Activated CD8-positive, alpha-beta T cell treated with anti-CD3 and anti-CD28 coated beads for 36 hours (primary cell): ENCODE data around the gene KIRREL3. TPM values are rescaled to one million over a fixed set of nuclear protein-coding genes. Genes with fewer than 3 reads are reported as not detected.

ENCODE experiments used
- ATAC-seq: fragments of 200-7000 bp; cut with Tn5 transposase; one replicate; pipeline ENCODE4 v1.10.0; 2021; ENCODE audit warnings: mild to moderate bottlenecking, moderate library complexity
- CTCF ChIA-PET: fragments of 350-600 bp; sonication (Branson Sonifier 250); formaldehyde crosslinking; loops from one replicate; lab custom pipeline; 2021; ENCODE audit warnings: antibody characterized with exemption; lab: Charles Lee
- POLR2A ChIA-PET: fragments of 350-600 bp; sonication (Branson Sonifier 250); formaldehyde crosslinking; loops from one replicate; lab custom pipeline; 2021; ENCODE audit warnings: antibody characterized with exemption; lab: Charles Lee
- DNase-seq: peaks from one replicate; pipeline ENCODE4 v3.0.0-alpha.2; 2020
- H3K27ac Mint-ChIP-seq: one replicate; pipeline ENCODE4 v1.8.0; 2021; ENCODE audit warnings: mild to moderate bottlenecking, mixed read lengths
- H3K27me3 Mint-ChIP-seq: one replicate; pipeline ENCODE4 v1.8.0; 2021; ENCODE audit warnings: mixed read lengths
- H3K36me3 Mint-ChIP-seq: one replicate; pipeline ENCODE4 v1.8.0; 2021; ENCODE audit warnings: low read depth, mixed read lengths
- H3K4me1 Mint-ChIP-seq: one replicate; pipeline ENCODE4 v1.8.0; 2021; ENCODE audit warnings: low read depth, mixed read lengths
- H3K4me3 Mint-ChIP-seq: one replicate; pipeline ENCODE4 v1.8.0; 2021; ENCODE audit warnings: mild to moderate bottlenecking, moderate library complexity, mixed read lengths
- H3K9me3 Mint-ChIP-seq: one replicate; pipeline ENCODE4 v1.8.0; 2021; ENCODE audit warnings: mixed read lengths
- CTCF ChIP-seq: fragments of 200-600 bp; IDR thresholded peaks from one replicate; pipeline ENCODE4 v1.8.0; 2022; ENCODE audit warnings: antibody characterized with exemption, mild to moderate bottlenecking
- intact Hi-C: fragments of 100-400 bp; cut with micrococcal nuclease; formaldehyde crosslinking; loops from one replicate; pipeline ENCODE4 v1.10.0; 2022
- total RNA-seq, 2 experiments: library from RNA; stranded (reverse); gene quantifications; one replicate each; pipeline ENCODE4 v1.2.3, GENCODE V29; 2021

KIRREL3 gene
- total RNA-seq, 2 experiments from 2014 or later = not detected

- TF ChIP-seq CTCF = no peak
- intact Hi-C loops = no loop called here
- POLR2A ChIA-PET = no interaction called here
- no peak overlapping the region for H3K4me3 Mint-ChIP-seq
- CTCF ChIA-PET = no interaction called here
- H3K27me3 Mint-ChIP-seq = no peaks in the 10 kb centered on the region
- ATAC-seq (no peak), DNase-seq (no peak)
- no peaks in the 10 kb centered on the region for H3K4me1 Mint-ChIP-seq
- no peaks in the 10 kb centered on the region for H3K36me3 Mint-ChIP-seq
- H3K27ac Mint-ChIP-seq = no peak overlapping the region
- no peaks in the 10 kb centered on the region for H3K9me3 Mint-ChIP-seq
Observed at GRCh38 chr11:126697936-126698335, 302.6 kb downstream of the KIRREL3 start.

- Mint-ChIP-seq H3K4me3 (no peak overlapping the region), H3K4me1 (no peaks in the 10 kb centered on the region), H3K9me3 (no peaks in the 10 kb centered on the region), H3K27ac (no peak overlapping the region), H3K36me3 (no peaks in the 10 kb centered on the region), H3K27me3 (no peaks in the 10 kb centered on the region)
- TF ChIP-seq CTCF = no peak
- intact Hi-C loops = no loop called here
- no peak for ATAC-seq
- no peak for DNase-seq
- ChIA-PET POLR2A (no interaction called here), CTCF (no interaction called here)
Observed at GRCh38 chr11:126696982-126697381, 303.6 kb downstream of the KIRREL3 start.

DNA sequence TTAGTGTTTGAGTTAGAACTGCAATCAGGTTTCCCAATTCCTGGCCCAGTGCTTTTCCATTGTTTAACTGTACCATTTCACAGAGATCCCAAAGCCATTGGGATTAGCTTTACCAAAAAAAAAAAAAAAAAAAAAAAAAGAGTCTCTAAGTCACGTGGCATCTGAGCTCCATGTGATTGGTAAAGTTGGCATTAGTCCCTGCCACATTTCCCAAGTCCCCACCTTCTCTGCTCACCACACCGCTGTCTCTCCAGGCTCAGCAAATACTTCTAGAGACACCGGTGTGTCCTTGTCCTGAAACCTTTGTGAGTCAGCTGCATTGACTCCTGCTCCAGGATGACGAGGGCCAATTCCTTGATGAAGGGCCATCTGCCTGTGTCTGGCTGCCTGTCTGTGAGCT is 305.3 kb downstream of the KIRREL3 start:
- ChIA-PET CTCF (no interaction called here), POLR2A (no interaction called here)
- no peaks in the 10 kb centered on the region for H3K36me3 Mint-ChIP-seq
- ATAC-seq (no peak), DNase-seq (no peak)
- TF ChIP-seq CTCF = no peak
- intact Hi-C loops = no loop called here
- no peaks in the 10 kb centered on the region for H3K27me3 Mint-ChIP-seq
- no peaks in the 10 kb centered on the region for H3K9me3 Mint-ChIP-seq
- no peak overlapping the region for H3K4me3 Mint-ChIP-seq
- H3K27ac Mint-ChIP-seq = no peak overlapping the region
- H3K4me1 Mint-ChIP-seq = no peaks in the 10 kb centered on the region

DNA sequence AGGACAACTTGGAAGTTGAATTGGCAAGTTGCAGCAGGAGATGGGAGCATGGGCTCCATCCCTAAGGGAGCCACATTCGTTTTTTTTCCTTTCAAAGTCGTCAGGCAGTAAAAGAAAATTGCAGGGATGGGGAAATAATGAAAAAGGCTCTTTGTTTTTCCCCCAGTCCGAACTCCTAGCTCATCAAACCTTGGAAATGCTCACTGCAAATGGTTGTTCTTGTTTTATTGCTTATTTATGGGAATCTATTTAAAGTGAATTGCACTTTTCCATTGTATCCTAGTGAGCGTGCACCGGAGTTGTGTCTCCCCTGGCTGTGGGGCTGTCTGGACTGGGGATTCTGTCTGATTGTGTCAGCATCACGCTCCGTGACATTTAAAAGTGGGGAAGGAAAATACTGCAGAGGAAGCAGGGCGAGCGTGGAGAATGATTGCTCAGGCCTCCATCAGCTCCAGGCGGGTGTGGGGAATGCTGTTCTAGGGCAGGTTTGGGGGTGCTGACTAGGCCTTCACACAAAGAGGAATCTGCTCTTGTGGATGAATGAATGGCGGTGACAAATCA is 306.4 kb downstream of the KIRREL3 start:
- no peaks in the 10 kb centered on the region for H3K27me3 Mint-ChIP-seq
- H3K4me1 Mint-ChIP-seq = no peaks in the 10 kb centered on the region
- H3K4me3 Mint-ChIP-seq = no peak overlapping the region
- intact Hi-C loops = no loop called here
- no peaks in the 10 kb centered on the region for H3K9me3 Mint-ChIP-seq
- H3K27ac Mint-ChIP-seq = no peak overlapping the region
- TF ChIP-seq CTCF = no peak
- ATAC-seq = no peak
- ChIA-PET CTCF (interaction anchor here (1.0 kb wide), 1 partner anchor 253 kb away, joined by 3 read pairs; no protein-coding TSS in a partner anchor), POLR2A (interaction anchor here (0.7 kb wide), 1 partner anchor 367 kb away, joined by 4 read pairs; no protein-coding TSS in a partner anchor)
- no peak for DNase-seq
- H3K36me3 Mint-ChIP-seq = no peaks in the 10 kb centered on the region

GRCh38 chr11:126687477-126687876 is 313.1 kb downstream of the KIRREL3 start:
- Mint-ChIP-seq H3K27ac (no peak overlapping the region), H3K4me1 (no peaks in the 10 kb centered on the region), H3K4me3 (no peak overlapping the region), H3K36me3 (no peaks in the 10 kb centered on the region), H3K9me3 (no peaks in the 10 kb centered on the region), H3K27me3 (peaks cover 1% of the 10 kb centered on the region)
- CTCF ChIA-PET = interaction anchor here (1.7 kb wide), 1 partner anchor 1156 kb away, joined by 3 read pairs; no protein-coding TSS in a partner anchor
- intact Hi-C loops = no loop called here
- POLR2A ChIA-PET = no interaction called here
- TF ChIP-seq CTCF = no peak
- no peak for ATAC-seq
- DNase-seq = no peak
